MM.1S (cell line): Measurements from ENCODE around the gene IFNL4.

Source experiments
- EZH2 ChIP-seq: fragments of 300-600 bp; sonication (generic); optimal IDR thresholded peaks from 2 replicates; pipeline ENCODE3; 2017; ENCODE audit warnings: low read depth, mild to moderate bottlenecking, antibody characterized with exemption, low read length, mixed read lengths
- EZH2phosphoT487 ChIP-seq: fragments of 300-600 bp; sonication (generic); IDR thresholded peaks from 2 replicates; pipeline ENCODE4 v1.6.1; 2018; ENCODE audit warnings: antibody characterized with exemption, low read length
- TF ChIP-seq, protein P1 (sequence below): fragments of 300-600 bp; sonication (generic); IDR thresholded peaks from 2 replicates; pipeline ENCODE4 v1.5.1; 2016; ENCODE audit warnings: antibody characterized with exemption, low read length, mixed read lengths

- TF ChIP-seq, protein P1, sequence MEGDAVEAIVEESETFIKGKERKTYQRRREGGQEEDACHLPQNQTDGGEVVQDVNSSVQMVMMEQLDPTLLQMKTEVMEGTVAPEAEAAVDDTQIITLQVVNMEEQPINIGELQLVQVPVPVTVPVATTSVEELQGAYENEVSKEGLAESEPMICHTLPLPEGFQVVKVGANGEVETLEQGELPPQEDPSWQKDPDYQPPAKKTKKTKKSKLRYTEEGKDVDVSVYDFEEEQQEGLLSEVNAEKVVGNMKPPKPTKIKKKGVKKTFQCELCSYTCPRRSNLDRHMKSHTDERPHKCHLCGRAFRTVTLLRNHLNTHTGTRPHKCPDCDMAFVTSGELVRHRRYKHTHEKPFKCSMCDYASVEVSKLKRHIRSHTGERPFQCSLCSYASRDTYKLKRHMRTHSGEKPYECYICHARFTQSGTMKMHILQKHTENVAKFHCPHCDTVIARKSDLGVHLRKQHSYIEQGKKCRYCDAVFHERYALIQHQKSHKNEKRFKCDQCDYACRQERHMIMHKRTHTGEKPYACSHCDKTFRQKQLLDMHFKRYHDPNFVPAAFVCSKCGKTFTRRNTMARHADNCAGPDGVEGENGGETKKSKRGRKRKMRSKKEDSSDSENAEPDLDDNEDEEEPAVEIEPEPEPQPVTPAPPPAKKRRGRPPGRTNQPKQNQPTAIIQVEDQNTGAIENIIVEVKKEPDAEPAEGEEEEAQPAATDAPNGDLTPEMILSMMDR: no peak
- TF ChIP-seq EZH2: no peak
- no peak for TF ChIP-seq EZH2phosphoT487
These were observed 9.7 kb downstream of the IFNL4 start for GRCh38 chr19:39238944-39239343.
